Measurements from ENCODE around the gene ERAS.

- no peak for TF ChIP-seq CTCF (IDR thresholded peaks at IDR 0.05)
- TF ChIP-seq POLR2A (IDR thresholded peaks at IDR 0.05) = no peak
These were observed 2.2 kb upstream of the ERAS start for GRCh38 chrX:48824066-48824465.

All from Peyer's patch (tissue), 4 donors.